Measurements from ENCODE around the gene FXYD4. TPM values are rescaled to one million over a fixed set of nuclear protein-coding genes. Genes with fewer than 3 reads are reported as not detected.

FXYD4 gene
- total RNA-seq, 4 donors from 2014 or later: not detected

DNA sequence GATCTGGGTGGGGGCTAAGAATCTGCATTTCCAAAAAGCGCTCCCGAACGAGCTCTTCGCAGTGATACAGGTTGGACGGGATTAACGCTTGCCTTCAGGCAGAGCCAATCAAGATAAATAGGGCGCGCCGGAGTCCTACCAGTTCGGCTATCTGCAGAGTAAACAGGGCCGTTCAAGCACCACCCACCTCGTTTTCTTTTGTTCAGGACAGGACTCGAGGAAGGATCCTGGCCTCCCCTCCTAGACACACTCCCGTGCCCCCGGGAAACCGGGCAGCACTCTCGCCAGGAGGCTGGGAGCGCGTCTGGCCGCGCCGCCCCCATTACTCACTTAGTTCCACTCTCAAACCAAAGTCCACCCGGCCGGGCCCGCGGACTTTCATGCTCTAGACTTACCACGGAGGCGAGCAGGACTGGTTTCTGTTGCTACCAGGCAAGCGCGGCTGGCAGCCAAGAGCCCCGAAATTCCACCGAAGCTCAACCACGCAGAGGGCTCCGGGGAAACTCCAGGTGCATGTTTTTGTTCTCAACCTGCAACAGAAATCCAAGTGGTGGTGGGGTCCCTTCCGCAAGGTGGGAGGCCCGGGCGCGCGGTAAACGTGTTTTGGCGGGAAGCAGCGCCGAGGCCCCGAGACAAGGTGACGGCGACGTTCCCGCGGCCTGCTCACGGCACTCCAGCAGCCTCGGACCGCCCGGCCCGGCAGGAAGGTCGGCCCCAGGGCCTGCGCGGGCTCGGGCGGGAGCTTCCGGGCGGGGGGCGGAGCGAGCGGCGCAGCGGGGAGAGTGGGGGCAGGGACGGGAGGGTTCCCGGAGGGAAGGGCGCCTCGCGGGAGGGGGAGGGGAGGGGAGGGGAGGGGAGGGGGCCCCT, 24.9 kb downstream of the FXYD4 start:
- peak; percentile 89 for ATAC-seq (ENCODE audit: low FRiP score)
- TF ChIP-seq, protein P1, sequence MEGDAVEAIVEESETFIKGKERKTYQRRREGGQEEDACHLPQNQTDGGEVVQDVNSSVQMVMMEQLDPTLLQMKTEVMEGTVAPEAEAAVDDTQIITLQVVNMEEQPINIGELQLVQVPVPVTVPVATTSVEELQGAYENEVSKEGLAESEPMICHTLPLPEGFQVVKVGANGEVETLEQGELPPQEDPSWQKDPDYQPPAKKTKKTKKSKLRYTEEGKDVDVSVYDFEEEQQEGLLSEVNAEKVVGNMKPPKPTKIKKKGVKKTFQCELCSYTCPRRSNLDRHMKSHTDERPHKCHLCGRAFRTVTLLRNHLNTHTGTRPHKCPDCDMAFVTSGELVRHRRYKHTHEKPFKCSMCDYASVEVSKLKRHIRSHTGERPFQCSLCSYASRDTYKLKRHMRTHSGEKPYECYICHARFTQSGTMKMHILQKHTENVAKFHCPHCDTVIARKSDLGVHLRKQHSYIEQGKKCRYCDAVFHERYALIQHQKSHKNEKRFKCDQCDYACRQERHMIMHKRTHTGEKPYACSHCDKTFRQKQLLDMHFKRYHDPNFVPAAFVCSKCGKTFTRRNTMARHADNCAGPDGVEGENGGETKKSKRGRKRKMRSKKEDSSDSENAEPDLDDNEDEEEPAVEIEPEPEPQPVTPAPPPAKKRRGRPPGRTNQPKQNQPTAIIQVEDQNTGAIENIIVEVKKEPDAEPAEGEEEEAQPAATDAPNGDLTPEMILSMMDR (IDR thresholded peaks at IDR 0.05): no peak
- no peak for DNase-seq (ENCODE audit: low spot score)

DNA sequence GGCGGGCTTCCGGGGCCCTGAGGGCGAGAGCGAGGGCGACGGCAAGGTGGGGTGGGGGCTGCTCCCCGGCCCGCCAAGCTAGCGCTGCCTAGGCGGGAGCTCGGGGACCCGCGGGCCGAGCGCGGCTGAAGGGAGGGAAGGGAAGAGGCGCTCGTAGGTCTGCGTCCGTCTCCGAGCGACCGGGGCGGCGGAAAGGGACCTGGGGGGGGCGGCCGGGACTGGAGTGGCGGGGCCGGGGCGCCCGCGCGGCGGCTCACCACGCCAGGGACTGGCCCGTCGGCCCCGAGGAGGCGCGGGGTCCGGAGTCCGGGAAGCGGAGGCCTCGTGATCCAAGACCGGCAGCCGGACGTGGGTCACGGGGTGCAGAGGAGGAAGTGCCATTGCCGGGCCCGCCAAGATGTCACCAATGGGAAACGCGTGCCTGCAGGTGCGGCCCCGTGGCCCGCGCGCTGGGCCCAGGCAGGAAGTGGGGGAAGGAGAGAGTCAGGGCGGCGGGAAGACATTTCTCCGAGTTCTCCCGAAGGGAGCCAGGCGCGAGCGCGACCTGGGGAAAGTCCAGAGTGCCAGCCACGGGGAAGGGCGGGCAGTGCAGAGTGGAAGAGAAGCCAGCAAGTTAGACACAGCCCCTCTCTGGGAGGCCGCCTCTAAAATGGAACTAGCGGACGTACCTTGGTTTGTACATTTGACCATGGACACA, 25.6 kb downstream of the FXYD4 start:
- DNase-seq (ENCODE audit: low spot score): peak; percentile 62
- peak; percentile 88 for ATAC-seq (ENCODE audit: low FRiP score)
- TF ChIP-seq, protein P1 (IDR thresholded peaks at IDR 0.05): no peak

DNA sequence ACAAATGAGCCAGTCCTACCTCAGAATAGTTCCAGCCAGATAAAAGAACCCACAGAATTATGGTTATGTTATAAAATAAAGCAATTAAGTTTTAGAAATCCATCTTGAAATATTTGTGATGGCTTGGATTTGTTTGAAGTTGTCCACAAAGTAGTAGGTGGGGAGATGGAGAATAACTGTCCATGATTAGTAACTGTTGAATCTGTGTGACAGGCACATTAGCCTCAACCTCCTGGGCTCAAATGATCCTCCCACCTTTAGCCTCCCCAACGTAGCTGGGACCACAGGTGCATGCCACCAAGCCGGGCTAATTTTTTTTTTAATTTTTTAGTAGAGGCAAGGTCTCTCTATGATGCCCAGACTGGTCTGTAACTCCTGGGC, 27.5 kb downstream of the FXYD4 start:
- TF ChIP-seq, protein P1 (IDR thresholded peaks at IDR 0.05): no peak
- DNase-seq (ENCODE audit: low spot score) (no peak), ATAC-seq (ENCODE audit: low FRiP score) (no peak)

DNA sequence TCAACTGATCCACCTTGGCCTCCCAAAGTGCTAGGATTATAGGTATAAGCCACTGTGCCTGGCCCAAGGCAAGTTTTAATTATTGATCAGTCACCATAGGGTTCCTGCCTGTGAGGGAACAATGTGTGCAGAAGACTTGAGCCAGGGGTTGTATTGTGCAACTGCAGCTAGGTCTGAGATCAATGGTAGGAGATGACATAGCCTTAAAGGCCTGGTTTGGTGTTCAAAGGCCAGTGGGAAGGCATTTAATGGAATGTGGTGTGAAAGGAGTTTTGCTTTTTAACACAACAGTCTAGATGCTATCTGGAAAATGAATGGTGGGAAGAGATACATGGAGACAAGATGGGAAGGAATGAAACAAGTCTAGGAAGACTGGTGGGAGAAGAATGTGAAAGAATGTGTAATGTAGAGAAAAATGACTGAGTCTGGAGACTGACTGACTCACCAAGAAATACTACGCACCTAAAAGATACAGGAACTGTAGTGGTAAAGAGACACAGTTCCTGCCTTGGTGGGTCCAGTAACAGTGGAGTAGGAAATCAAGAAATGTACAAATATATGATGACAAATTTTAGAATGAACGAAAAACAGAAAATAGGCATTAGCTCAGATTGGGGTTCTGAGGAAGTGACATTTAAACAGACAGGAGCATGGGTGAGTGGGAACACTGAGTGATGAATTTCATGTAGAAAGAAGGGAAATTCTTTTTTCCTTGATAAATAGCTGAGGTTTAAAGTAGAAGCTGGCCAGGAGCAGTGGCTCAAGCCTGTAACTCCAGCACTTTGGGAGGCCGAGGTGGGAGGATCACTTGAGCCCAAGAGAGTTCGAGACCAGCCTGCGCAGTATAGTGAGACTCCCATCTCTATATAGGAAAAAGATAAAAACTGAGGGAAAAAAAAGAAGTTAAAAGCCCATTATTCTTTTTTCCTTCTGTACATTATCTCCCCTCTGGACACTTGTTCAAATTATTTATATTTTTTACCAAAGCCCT, 28.2 kb downstream of the FXYD4 start:
- TF ChIP-seq, protein P1 (IDR thresholded peaks at IDR 0.05): no peak
- DNase-seq (ENCODE audit: low spot score) (no peak), ATAC-seq (ENCODE audit: low FRiP score) (no peak)

DNA sequence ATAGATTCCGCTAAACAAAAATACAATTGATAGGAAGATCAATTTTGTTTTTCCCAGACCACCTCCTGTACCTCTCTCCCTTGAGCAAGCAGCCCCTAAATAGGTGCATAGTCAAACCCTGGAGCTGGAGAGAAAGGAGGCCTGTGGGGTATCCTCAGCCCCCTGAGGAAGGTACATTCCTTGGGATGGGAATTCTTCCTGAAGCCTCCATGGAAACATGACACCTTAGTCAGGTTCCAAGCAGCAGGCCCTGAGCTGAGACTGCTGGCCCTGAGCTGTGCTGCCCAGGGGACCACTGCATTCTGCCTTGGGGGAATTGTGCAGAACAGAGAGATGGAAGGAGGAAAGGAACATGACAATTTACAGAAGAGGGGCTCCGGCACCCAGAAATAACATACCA, 30.2 kb downstream of the FXYD4 start:
- ATAC-seq (ENCODE audit: low FRiP score): no peak
- TF ChIP-seq, protein P1 (IDR thresholded peaks at IDR 0.05): no peak
- no peak for DNase-seq (ENCODE audit: low spot score)

DNA sequence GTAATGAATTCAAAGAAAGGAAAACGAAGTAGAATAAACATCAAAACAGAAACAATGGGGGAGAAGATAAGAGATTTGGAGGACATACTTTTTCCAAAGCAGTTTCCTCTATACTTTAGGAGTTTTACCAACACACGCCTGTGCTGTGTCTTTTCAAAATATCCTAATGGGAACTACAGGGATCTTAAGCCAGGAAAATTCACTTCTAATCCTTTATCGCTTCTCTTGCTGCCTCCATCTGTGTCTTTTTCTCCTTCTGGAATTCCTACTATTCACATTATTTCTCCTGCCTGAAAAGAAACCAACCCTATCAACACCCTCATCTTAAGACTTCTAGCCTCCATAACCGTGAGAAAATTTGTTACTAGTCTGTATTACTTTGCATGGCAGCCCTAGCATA, 30.7 kb downstream of the FXYD4 start:
- no peak for ATAC-seq (ENCODE audit: low FRiP score)
- no peak for DNase-seq (ENCODE audit: low spot score)
- TF ChIP-seq, protein P1 (IDR thresholded peaks at IDR 0.05): no peak
